ENCODE results near the gene LGI1.

Gene LGI1

DNA sequence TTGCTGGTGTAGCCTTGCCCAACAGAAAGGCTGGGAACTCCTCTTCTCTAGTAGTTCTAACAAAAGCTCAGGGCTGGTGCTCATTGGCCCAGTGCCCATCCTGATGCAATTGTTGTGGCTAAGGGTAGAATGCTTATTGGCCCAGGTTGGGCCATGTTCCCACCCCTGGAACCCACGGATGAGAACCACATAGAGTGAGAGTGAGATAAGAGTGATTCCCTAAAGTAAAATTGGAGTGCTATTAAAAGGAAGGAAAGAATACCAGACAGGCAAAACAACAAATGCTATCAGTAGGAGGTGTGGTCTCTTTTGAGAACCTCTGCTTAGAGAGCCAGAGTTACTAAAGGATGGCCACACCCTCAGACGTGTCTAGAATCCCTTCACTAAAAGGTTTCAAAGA lies 49.2 kb downstream of the LGI1 start:
- TF ChIP-seq, protein P1, sequence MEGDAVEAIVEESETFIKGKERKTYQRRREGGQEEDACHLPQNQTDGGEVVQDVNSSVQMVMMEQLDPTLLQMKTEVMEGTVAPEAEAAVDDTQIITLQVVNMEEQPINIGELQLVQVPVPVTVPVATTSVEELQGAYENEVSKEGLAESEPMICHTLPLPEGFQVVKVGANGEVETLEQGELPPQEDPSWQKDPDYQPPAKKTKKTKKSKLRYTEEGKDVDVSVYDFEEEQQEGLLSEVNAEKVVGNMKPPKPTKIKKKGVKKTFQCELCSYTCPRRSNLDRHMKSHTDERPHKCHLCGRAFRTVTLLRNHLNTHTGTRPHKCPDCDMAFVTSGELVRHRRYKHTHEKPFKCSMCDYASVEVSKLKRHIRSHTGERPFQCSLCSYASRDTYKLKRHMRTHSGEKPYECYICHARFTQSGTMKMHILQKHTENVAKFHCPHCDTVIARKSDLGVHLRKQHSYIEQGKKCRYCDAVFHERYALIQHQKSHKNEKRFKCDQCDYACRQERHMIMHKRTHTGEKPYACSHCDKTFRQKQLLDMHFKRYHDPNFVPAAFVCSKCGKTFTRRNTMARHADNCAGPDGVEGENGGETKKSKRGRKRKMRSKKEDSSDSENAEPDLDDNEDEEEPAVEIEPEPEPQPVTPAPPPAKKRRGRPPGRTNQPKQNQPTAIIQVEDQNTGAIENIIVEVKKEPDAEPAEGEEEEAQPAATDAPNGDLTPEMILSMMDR (IDR thresholded peaks at IDR 0.05; ENCODE audit: low read depth, low read length), result no peak
- TF ChIP-seq MYC (IDR thresholded peaks at IDR 0.05; ENCODE audit: low read depth, low read length), result no peak
- no peak for DNase-seq (ENCODE audit: low read depth)
- H3K4me3 ChIP-seq (ENCODE audit: low read depth, low read length), result no peak overlapping the region

DNA sequence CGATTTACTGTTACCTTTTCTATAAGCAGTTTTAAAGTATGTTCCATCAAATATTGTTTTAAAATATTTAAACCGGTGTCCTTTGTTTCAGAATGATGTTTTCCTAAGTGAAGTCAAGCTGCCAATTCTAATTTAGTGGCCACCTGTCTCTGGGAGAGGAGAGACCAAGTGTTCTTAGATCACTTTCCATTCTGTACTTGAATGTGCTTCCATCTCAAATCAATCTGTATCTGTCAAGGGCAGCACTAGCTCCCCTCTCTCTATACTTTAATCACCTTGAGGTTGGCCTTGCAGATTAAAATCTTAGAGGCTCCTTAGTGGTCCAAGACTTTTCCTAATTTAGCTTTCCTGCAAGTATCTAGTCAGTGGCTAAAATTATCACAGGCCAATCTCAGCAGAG lies 49.6 kb downstream of the LGI1 start:
- TF ChIP-seq MYC (IDR thresholded peaks at IDR 0.05; ENCODE audit: low read depth, low read length) (no peak), POLR2A (IDR thresholded peaks at IDR 0.05; ENCODE audit: extremely low read depth, insufficient read length) (no peak)
- TF ChIP-seq, protein P2, sequence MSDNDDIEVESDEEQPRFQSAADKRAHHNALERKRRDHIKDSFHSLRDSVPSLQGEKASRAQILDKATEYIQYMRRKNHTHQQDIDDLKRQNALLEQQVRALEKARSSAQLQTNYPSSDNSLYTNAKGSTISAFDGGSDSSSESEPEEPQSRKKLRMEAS (IDR thresholded peaks at IDR 0.05; ENCODE audit: low read depth, low read length), result no peak
- TF ChIP-seq, protein P1 (IDR thresholded peaks at IDR 0.05; ENCODE audit: low read depth, low read length), result no peak
- no peak overlapping the region for H3K4me3 ChIP-seq (ENCODE audit: low read depth, low read length)
- DNase-seq (ENCODE audit: low read depth), result no peak

DNA sequence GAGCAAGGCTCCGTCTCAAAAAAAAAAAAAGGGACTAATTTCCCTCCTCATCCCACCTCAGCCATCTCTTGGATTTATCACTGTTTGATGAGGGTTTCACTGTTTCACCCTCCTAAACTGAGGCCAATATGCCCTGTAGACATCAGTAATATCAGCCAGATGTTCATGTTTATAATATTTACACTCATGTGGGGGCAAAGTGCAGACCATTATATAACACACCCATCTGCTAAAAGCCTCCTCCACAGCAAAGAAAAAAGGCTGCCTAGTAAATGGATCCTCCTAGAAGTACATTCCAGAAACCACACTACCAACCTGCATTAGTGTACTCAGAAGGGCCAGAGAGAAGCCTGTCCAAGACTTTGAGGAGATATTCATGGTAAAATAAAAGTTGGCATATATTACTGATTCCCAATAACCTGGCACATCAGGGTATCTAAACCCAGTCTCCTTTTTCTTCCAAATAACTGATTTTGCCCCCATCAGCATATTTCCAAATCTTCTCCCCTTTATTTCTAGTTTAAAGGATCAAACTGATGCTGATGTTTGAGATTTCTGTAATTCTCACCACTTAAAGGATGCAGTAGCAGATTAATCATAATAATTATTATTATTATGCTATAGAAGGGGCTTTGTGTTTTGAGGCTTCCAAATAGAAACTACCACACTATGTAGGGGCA lies 55.1 kb downstream of the LGI1 start:
- H3K4me3 ChIP-seq (ENCODE audit: low read depth, low read length), result no peak overlapping the region
- DNase-seq (ENCODE audit: low read depth), result no peak
- TF ChIP-seq, protein P2 (IDR thresholded peaks at IDR 0.05; ENCODE audit: low read depth, low read length), result no peak
- TF ChIP-seq POLR2A (IDR thresholded peaks at IDR 0.05; ENCODE audit: extremely low read depth, insufficient read length) (no peak), MYC (IDR thresholded peaks at IDR 0.05; ENCODE audit: low read depth, low read length) (no peak)
- TF ChIP-seq, protein P1 (IDR thresholded peaks at IDR 0.05; ENCODE audit: low read depth, low read length), result no peak

DNA sequence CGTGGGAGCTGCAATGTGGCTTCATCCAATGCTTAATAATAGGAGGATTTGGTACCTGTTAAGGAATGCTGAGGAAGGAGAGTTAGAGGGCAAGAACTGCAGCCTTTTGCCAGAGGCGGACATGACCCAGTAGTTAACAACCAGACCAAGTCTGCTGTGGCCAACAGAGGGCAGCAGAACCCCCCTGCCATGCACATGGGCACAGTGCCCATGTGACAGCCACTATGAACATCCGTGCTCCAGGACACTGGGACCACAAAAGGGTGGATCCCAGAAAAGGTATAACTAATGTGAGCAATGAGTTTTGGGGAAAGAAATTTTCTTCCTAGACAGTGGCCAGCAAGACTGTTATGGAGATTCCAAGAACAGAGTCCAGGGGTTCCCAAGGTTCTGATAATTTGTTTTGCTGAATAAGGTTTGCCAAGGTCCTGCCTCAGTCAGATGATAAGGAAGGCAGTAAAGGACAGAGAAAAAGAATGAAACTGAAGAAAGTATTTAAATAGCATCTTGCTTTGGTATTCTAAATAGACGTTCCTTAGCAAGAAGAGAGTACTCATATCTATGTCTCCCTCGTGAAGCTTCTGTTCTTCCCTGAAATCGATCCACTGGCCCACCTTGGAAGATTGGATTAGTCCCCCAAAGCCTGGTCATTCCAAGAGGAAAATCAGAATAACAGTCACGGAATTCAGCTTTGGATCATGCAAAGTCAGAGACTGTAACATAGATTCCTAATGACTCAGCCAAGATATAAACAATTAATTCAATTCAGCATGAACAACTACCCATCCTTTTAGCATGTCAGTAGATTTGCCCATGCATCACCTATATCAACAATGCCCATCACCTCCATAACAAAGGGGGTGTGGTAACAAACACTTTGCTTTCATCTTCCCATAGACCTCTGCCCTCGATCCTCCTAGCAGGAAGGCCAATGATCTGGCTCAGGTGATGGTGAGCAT lies 56.0 kb downstream of the LGI1 start:
- TF ChIP-seq, protein P2 (IDR thresholded peaks at IDR 0.05; ENCODE audit: low read depth, low read length), result peak; percentile 89
- no peak for TF ChIP-seq POLR2A (IDR thresholded peaks at IDR 0.05; ENCODE audit: extremely low read depth, insufficient read length)
- TF ChIP-seq, protein P1 (IDR thresholded peaks at IDR 0.05; ENCODE audit: low read depth, low read length), result peak; percentile 78
- peak; percentile 93 for TF ChIP-seq MYC (IDR thresholded peaks at IDR 0.05; ENCODE audit: low read depth, low read length)
- peak; percentile 71 for DNase-seq (ENCODE audit: low read depth)
- H3K4me3 ChIP-seq (ENCODE audit: low read depth, low read length), result no peak overlapping the region

DNA sequence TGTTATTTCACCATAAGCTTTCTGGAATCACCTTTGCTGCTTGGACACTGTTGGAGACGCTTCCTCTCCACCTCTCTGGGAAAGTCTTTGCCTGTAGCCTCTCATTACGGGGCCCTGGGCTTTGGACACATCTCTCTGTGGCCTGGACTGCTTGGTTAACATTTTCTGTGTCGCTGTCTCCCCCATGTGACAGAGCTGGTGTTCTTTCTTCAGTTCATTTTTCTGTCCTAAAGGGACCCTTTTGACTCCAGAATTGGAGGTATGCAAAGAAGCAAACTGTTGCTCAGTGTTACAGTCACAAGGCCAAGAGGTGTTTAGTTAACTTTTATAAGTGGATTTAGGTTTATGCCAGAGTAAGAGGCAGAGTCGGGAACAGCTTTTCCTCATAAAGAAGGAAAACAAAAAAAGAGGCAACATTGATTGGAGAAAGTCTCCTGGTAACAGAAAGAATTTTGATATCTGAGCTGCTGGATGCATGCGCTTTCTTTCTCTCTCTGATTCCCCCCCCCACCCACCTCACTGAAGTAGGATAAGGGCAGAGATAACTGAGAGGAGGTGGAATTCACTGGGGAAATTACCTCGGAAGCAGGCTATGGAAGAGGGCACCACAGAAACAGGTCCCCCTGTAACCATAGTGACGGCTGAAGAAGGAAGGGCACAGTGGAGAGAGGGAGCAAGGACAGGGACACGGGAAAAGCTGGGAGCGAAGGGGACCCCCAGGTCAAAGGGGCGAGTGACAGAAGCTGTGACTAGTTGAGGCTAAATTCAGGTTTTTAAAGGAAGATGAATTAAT lies 57.8 kb downstream of the LGI1 start:
- DNase-seq (ENCODE audit: low read depth), result peak; percentile 46
- H3K4me3 ChIP-seq (ENCODE audit: low read depth, low read length), result no peak overlapping the region
- TF ChIP-seq, protein P1 (IDR thresholded peaks at IDR 0.05; ENCODE audit: low read depth, low read length), result peak; percentile 2
- no peak for TF ChIP-seq POLR2A (IDR thresholded peaks at IDR 0.05; ENCODE audit: extremely low read depth, insufficient read length)

Data from NB4 (cell line).